Measurements from ENCODE around the gene NTF3.

The NTF3 gene

DNA sequence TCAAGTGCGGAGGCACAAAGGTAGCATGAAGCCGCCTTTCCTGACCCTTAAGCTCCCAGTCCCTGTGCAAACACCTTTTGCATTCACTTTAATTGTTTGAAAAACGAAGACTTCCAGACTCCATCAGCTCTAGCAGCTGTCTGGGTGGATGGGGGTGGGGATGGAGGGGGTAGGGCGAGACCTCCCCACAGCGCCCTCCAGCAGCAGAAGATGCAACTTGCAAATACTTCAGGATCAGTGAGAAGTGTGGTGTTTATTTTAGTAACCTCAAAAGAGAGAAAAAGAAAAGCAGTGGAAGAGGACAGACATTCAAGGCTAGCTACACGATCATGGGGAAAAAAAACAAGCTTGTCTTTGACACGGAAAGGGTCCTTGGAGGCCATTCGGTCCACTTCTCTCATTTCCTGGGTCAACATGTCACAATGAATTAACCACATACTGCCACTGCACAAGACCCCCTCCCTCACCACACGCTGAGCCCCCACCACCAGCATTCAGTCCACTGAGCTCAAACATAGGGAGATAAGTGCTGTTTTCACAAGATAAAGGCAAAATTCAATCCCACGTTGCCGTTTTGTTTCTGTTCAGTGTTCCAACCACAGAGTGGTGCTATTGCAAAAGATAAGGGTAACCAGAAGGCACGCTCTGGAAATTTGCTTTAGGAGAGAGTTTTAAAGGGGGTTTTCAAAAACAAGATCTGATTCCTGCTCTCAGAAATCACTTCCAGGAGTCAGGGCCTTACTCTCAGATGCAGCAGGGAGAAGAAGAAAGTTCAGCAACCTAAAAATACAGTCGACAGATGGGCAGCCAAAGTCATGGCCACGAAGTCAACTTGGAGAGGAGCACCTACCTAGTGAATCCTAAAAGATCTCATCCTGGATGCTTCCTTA, 3.3 kb upstream of the NTF3 start:
- H3K9ac ChIP-seq (ENCODE audit: low read depth, low read length) = no peak overlapping the region
- DNase-seq (no peak), ATAC-seq (ENCODE audit: insufficient read depth, low read depth) (no peak)
- H3K4me1 ChIP-seq (ENCODE audit: insufficient read depth, low read length) = no peaks in the 10 kb centered on the region
- no peak overlapping the region for H3K27ac ChIP-seq (ENCODE audit: low read length)
- no peaks in the 10 kb centered on the region for H3K79me2 ChIP-seq (ENCODE audit: insufficient read depth, low read length)
- H2AFZ ChIP-seq (ENCODE audit: low read depth, low read length) = no peak overlapping the region
- H3K9me3 ChIP-seq (ENCODE audit: insufficient read depth, low read length, severe bottlenecking) = no peaks in the 10 kb centered on the region
- TF ChIP-seq EZH2 (IDR thresholded peaks at IDR 0.05; ENCODE audit: borderline replicate concordance, low read depth, low read length, severe bottlenecking) = no peak
- peak; percentile 62 for TF ChIP-seq CTCF (IDR thresholded peaks at IDR 0.05; ENCODE audit: borderline replicate concordance, extremely low read depth, low read length, poor library complexity, severe bottlenecking)
- H3K27me3 ChIP-seq (ENCODE audit: insufficient read depth, low read length, poor library complexity) = peaks cover 5% of the 10 kb centered on the region
- H3K36me3 ChIP-seq (ENCODE audit: insufficient read depth, low read length) = no peaks in the 10 kb centered on the region
- no peak overlapping the region for H3K4me2 ChIP-seq (ENCODE audit: insufficient read depth, low read length)
- no peak overlapping the region for H3K4me3 ChIP-seq (ENCODE audit: low read depth in 1 of 2, low read length in 2 of 2)
- H4K20me1 ChIP-seq (ENCODE audit: insufficient read depth, low read length) = no peaks in the 10 kb centered on the region

GRCh38 chr12:5429741-5430557, 2.0 kb upstream of the NTF3 start:
- peaks cover 6% of the 10 kb centered on the region for H3K27me3 ChIP-seq (ENCODE audit: insufficient read depth, low read length, poor library complexity)

More at GRCh38 chr12:5429741-5430557, 2.0 kb upstream of the NTF3 start:
- H3K9ac ChIP-seq (ENCODE audit: low read depth, low read length) = no peak overlapping the region
- H3K27ac ChIP-seq (ENCODE audit: low read length) = no peak overlapping the region
- no peak overlapping the region for H3K4me2 ChIP-seq (ENCODE audit: insufficient read depth, low read length)
- TF ChIP-seq EZH2 (IDR thresholded peaks at IDR 0.05; ENCODE audit: borderline replicate concordance, low read depth, low read length, severe bottlenecking) (no peak), CTCF (IDR thresholded peaks at IDR 0.05; ENCODE audit: borderline replicate concordance, extremely low read depth, low read length, poor library complexity, severe bottlenecking) (no peak)
- H4K20me1 ChIP-seq (ENCODE audit: insufficient read depth, low read length) = no peaks in the 10 kb centered on the region
- ATAC-seq (ENCODE audit: insufficient read depth, low read depth) (no peak), DNase-seq (no peak)
- no peaks in the 10 kb centered on the region for H3K79me2 ChIP-seq (ENCODE audit: insufficient read depth, low read length)
- H3K9me3 ChIP-seq (ENCODE audit: insufficient read depth, low read length, severe bottlenecking) = no peaks in the 10 kb centered on the region
- H3K36me3 ChIP-seq (ENCODE audit: insufficient read depth, low read length) = no peaks in the 10 kb centered on the region
- H3K4me3 ChIP-seq (ENCODE audit: low read depth in 1 of 2, low read length in 2 of 2) = no peak overlapping the region
- no peaks in the 10 kb centered on the region for H3K4me1 ChIP-seq (ENCODE audit: insufficient read depth, low read length)
- H2AFZ ChIP-seq (ENCODE audit: low read depth, low read length) = no peak overlapping the region

Data from DND-41 (cell line).